Activated CD8-positive, alpha-beta memory T cell treated with anti-CD3 and anti-CD28 coated beads for 24 hours (primary cell): ENCODE measurements around the gene GPAT2.
"Not testable (repeated sequence)": the region's sequence is repeated elsewhere in the genome, so short reads cannot be mapped to it uniquely, and the experiment has no call there.

Experiments
- DNase-seq: peaks from one replicate; pipeline ENCODE4 v3.0.0-alpha.2; 2020

The GPAT2 gene, protein sequence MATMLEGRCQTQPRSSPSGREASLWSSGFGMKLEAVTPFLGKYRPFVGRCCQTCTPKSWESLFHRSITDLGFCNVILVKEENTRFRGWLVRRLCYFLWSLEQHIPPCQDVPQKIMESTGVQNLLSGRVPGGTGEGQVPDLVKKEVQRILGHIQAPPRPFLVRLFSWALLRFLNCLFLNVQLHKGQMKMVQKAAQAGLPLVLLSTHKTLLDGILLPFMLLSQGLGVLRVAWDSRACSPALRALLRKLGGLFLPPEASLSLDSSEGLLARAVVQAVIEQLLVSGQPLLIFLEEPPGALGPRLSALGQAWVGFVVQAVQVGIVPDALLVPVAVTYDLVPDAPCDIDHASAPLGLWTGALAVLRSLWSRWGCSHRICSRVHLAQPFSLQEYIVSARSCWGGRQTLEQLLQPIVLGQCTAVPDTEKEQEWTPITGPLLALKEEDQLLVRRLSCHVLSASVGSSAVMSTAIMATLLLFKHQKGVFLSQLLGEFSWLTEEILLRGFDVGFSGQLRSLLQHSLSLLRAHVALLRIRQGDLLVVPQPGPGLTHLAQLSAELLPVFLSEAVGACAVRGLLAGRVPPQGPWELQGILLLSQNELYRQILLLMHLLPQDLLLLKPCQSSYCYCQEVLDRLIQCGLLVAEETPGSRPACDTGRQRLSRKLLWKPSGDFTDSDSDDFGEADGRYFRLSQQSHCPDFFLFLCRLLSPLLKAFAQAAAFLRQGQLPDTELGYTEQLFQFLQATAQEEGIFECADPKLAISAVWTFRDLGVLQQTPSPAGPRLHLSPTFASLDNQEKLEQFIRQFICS

DNA sequence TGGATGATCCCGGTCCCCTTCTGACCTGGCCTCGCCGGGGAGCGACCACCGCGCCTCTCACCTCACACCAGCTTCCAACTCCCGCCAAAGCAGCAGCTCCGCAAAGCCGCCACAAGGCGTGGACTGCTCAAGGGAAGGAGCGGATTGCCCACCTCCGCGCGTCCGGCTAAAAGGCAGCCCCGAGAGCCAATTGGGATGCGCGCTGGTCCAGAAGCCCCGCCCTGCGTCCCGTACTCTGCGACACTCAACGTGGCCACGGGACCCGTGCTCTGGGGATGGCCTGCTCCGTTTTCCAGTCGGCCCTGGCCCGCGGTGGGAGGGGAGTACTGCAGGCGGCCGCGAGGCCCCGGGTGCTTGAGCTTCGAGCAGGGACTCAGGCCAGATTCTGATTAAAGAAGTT is at the start of gene GPAT2:
GPAT2 (minus strand) TSS at position 125 of the 400 bp plus-strand sequence. CDS start 2,557 bp downstream, outside the sequence.
- DNase-seq: not testable (repeated sequence)

DNA sequence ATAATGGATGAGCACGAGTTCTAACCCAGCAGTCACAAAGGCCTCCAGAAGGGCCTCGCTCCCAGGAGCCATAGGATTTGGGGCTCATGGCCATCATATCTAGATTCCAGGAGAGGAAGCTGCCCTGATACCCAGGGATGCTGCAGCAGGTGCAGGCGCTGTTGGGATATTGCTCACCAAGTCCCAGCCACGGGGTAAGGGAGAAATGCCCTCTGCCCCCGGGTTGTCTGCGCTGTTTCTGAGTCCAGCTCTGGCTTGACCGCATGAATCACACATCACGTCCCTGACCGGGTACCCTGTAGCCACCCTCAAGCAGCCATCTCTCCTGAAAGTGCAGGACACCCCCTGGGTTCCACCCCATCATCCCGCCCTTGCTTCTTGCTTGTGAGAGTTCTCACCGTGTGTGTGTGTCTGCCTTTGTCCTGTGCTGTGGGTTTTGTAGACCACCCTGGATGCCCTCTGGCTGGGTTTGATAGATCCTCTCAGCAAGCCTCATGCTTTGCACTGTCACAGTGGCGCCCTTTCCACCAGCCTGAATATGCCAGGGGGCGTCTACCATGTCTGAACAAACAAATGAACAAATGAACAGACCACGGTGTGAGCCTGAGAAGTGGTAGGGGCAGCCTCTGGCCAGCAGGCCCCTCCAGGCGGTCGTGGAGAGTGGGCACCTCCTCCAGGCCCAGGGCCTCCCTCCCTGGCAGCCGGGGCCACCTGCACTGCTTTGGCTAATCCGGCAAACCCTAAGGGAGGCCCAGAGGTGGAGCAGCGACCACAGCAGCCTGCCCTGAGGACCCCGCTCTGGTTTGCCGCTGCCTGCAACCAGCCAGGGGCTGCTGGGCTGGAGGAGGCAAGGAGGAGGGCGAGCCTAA is 49.5 kb upstream of the GPAT2 start:
- peak; percentile 24 for DNase-seq

DNA sequence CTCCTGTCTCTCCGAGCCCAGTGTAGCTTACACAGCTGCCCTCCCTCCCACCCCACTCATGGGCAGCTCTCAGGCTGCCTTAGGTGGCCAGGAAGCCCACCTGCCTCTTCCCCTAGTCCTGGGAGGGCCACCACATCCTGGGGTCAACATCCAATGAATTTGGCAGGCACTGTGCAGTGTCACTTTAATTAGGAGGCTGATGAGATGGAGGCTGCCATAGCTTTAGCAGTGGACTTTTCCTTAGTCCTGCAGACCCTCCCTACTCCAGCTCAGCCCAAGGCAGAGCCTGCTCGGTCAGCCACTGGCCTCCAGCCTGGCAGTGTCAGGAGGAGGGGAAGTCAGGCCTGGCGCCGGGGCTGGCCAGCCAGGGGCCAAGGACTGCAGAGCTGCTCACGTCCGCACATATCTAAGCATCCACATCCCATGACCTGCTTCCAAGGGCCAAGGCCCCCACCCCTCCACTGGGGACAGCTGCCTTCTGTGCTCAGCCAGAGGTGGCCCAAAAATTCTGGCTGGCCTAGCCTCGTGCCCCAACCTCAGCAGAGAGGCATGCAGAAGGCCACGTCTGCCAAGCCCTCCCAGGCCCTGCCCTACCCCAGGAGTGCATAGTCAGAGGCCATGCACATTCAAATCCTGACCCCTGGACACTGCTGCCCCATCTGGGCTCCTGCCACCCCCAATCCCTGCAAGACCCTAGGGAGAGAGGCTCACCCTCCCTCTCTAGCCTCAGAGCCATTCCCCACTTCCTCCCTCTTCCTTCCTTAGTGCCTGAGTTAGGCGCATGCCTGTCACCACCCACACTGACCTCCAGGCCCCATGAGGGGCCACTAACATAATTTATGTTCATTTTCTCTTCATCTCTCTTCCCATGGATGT is 48.6 kb upstream of the GPAT2 start:
- peak; percentile 43 for DNase-seq

DNA sequence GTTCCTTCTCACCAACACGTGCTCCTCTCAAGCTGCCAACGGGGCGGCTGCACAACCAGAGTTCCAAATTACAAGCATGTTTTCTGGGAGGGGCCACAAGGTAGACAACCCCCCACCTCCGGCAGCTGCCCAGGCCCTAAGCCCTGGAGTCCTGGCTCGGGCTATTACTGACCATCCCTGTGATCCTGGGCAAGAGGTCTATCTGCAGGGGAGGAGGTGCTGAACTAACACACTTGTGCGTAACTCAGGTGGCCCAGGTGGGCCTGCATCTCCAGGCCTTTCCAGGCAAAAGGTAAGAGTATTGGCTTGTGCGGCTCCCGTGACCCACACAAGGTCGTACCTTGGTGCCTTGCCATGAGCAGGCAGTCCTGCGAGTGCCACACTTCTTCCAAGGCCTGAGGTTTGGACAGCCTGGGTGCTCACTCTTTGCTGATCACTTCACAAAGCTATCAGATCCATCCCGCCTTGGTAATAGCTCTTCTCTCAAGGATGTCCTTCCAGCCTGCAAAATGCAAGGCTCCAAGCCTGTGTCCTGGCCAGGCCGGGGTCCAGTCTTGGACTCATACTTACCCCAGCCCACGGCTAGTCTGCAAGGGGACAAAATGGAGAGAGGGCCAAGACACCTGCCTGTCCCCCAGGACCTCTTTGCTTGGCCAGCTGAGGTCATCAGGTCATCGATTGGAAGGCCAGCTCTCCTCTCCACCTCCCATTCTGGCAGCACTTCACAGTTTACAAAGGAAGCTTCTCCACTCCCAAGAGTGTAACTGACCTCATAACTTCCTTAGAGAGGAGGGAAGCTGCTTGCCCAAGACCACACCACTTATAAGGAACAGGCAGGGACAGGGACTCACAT is 47.7 kb upstream of the GPAT2 start:
- peak; percentile 42 for DNase-seq

DNA sequence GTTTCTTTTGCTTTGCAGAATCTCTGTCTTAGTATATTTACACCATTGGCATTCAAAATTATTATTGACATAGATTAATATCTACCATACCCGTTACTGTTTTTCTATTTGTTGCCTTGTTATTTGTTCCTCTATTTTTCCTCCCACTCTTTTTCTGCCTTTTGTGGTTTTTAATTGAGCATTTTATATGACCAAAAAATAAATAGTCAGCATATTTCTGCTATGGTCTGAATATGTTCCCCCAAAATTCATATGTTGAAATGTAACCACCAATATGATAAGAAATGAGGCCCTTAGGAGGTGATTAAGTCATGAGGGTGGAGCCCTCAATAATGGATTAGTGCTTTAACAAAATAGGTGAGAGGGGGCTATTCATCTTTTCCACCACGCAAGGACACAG is 46.3 kb upstream of the GPAT2 start:
- no peak for DNase-seq

DNA sequence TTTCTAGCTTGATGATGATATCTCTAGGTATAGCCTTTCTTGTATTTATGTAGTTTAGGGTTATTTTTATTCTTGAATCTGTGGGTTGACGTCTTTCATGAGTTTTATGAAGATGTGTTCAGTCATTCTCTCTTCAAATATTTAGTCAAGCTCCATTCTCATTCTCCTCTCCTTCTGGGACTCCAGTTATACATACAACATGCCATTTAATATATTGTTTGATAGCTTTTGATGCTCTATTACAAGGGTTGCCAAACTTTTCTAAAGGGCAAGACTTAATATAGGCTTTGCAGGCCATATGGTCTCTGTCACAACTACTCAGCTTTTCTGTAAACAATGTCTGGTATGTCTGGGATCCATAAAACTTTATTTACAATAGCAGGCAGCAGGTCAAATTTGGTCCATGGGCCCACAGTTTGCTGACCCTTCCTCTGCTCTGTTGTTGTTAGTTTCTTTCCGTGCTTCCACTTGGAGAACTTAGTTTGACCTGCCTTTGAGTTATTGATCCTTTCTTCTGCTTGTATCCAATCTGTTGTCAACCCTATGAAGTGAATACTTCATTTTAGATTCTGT is 40.6 kb upstream of the GPAT2 start:
- DNase-seq: no peak

DNA sequence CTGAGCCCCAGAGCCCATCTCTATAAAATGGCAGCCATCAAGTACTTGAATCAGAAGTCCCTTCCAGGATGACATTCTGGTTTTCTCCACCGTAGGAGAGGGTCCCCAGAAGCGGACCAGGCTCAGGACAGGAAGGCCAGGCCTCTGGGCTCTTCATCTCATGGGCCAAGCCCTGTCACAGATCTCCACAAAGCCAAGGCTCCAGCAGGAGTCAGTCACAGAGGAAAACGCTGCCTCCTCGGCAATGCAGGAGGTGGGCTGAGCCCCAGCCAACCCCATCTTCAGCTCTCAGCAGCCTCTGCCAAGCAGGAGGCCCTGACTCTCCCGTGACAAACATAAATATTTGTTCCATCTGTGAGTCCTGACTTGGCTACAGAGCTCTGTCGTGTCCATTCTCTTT is 39.4 kb upstream of the GPAT2 start:
- peak; percentile 30 for DNase-seq

DNA sequence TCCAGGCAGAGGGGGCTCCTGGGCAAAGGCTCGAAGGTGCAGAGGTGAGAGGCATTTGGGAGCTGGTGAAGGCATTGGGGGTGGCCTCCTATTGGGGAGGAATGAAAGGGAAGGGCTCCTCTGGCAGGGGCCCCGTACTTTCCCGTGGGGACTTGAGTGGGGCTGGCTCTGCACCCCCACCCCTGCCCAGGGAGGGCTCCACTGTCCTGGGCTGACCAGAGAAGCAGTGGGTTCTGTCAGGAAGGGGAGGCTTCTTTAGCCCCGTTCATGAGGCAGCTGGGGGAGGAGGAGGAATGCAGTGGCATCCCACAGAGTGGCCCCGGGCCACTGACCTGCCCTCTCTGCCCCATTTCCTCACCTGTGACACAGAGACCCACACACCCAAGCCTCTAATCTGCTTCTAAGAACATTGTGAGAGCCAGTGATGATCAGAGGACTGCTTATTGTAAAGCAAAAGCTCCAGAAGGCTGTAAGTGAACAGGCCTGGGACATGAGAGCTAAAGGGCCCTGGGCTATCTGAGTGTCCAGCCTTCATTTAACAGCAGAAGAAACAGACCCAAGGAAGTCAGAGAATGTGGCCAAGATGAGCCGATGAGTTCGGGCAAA is 38.6 kb upstream of the GPAT2 start:
- no peak for DNase-seq

DNA sequence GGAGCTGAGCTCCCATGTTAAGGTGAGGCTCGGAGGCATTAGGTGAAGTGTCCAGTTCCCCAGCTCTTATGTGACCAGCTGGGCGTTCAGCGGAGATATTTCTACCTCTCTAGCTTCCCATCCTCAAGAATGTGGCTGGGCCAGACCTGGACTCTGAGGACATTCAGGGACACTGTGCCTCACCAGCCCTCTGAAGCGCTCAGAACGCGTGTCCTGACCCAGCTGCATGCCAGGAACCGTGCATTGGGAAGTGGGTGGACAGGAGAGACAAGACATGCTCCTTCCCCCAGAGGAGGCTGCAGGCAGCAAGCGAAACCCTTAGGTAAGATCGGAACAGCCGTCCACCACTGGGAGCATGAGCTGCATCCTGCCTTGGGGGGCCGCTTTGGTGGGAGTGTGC is 38.0 kb upstream of the GPAT2 start:
- no peak for DNase-seq

DNA sequence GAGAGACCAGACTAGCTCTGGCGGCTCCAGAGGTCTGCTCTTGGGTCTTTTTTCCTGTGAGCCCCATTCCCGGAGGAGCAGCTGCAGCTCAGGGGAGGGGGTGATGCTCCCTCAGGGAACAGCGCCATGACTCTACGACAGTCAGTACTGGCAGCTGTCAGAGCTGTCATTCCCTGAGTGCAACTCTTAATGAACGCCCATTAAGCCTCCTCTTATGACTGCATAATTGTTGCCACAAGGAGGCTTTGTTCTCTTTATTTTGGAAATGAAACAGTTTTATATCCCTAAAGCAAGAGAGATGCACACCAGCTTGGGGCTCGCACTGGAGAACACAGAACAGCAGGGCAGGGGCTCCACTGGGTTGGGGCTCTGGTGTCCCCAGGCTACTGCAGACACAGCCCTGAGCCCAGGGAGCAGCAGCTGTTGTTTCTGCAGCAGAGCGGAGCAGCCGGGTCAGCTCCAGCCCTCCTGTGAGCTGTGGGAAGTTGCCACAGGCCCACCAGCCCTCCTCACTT is 37.3 kb upstream of the GPAT2 start:
- DNase-seq: not testable (repeated sequence)

DNA sequence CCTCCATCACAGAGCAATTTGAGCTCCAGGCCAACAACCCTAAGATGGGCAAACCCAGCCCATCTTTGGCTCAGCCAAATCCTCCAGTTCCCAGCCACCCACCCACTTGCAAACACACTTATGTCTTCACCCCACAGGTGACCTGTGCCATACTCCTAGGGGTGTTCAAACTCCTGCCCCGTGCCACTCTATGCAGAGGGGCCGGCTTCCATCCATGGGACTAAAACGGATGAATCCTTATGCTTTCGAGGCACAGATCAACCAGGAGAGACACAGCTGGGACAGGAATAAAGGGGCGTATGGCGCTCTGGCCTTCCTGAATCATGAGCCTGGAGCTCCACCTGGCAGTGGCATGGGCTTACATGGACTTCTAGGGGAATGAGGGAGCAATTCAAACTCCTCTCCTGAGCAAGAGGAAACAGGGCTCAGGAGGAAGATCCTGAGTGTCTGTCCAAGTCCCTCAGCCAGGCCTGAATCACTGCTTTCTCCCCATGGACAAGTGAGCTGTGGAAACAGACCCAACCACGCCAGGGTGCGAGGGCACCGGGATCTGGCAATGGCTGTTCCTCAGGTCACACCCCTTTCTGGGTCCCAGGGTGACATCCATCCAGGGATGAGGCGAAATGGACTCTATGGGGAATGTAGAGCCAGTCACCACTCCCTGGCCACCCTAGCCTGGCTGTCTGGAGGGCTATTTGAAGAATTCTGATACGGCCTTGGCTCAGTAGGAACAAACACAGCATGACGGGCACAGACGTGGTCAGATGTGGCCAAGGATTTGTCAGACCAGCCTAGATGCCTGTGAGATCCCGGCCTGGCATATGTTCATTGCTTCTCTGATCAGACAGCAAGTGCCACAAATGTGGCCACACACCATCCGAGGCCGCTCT is 36.6 kb upstream of the GPAT2 start:
- not testable (repeated sequence) for DNase-seq

DNA sequence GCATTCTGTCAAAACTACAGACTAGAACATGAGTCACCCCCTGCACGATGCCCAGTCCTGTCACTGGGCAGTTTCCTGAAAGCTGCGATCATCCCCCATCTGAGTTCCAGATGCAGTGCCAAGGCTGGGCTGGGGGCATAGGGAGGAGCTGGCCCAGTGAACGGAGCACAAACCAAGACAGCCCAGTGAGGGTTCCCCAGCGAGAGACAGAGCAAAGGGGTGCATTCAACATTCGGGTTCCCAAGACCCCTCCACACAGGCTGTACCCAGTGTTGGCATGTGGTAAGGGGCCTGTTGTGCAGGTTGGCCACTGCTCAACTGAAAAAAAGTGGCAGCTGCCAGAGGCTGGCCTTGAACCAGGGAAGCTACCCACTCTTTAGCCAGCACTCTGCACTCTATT is 35.6 kb upstream of the GPAT2 start:
- DNase-seq: not testable (repeated sequence)

DNA sequence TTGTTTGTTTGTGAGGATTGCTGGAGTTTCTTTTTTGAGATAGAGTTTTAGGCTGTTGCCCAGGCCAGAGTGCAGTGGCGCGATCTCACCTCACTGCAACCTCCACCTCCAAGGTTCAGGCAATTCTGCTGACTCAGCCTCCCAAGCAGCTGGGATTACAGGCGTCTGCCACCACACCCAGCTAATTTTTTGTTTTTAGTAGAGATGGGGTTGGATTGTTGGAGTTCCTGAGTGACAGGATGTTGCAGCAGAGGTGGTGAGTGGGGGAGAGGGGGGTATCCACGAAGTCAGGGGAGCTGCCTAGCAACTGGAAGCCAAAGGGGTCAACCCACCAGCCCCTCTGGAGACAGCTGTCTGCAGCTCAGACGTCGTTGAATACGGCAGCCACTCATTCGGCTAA is 35.2 kb upstream of the GPAT2 start:
- DNase-seq: not testable (repeated sequence)

DNA sequence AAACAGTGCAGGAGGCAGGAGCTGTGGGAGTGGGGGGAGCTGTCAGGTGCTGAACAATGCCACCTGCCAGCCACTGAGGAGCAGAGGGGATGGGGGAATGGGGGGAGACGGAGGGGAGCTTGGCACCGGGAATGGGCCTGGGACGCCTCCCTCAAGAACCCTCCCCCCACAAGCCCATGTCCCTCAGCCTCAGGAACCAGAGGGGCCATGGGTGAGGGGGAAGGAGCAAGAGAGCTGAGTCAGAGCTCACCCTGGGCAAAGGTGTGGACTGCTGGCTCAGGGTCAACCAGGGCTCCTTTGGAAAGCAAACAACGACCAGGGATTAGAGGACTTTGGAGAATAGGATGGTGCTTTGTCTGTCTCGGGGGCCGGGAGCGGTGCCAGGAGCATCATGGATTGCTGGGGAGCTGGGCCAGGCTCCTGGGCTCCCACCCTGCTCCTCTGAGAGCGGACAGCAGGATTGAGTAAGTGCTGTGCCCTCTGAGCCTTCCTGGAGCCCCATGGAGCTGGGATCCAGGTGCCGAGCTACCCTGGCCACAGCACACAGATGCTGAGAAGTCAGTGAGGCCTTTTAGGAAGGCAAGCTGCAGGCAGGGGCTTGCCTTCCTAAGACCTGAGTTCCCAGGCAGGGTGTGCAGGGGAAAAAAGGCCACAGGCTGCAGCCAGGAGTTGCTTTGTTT is 33.3 kb upstream of the GPAT2 start:
- not testable (repeated sequence) for DNase-seq

DNA sequence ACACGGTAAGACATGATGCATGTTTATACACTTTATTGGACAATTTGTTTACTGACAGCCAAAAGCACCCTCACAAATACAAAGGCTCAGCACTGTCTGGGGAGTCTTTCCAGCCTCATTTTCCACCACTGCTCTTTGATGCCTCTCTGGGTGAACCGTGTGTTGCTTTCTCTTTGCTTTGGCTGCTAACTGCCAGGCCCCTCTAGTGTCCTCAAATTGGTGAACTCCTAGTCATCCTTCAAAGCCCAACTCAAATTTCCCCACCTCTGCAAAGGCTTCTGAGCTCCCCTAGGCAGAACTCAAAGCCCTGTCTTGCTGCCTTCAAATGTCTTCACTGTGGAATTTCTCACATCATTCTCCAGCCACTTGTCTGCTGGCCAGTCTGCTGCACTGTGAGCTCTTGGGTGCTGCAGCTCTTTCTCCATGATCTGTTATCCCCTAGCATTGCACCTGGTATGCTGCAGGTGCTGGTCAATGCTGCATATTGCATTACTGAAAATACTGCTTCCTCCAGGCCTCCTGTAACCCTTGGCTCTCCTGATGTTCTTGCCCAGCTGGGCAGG is 32.5 kb upstream of the GPAT2 start:
- DNase-seq: not testable (repeated sequence)

DNA sequence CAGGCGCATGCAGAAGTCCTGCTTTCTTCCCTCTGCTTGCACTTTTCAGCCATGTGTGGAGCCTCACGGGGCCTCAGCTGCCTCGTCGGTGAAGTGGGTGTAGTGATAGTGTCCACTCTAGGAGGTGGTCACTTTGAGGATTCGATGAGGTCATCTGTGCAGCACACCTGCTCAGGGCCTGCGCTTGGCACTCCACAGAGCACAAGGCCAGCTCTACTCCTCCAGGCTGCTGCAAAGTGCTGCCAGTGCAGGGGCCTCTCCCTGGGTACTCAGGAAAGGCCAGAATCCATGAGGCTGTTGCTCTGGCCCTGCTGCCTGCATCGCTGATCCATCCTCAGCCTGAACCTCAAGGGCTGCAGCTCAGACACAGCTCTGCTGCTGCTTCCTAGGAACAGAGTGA is 31.8 kb upstream of the GPAT2 start:
- not testable (repeated sequence) for DNase-seq

DNA sequence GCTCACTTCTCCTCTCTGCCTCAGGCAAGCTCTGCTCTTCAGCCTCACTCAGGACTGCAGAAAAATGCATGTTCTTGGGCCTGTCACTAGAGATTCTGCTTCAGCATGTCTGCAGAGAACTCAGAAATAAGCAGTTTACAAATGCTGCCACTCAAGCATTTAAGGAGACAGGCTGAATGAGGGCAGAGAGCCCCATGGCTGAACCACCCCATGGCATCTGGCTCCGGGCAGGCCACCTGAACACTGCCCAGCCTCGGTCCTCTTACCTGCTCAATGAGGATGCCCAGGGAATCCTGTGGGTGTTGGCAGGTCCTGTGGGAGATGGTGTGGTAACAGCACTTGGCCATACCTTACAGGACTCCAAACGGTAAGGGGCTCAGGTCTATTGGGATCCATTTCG is 31.2 kb upstream of the GPAT2 start:
- not testable (repeated sequence) for DNase-seq

DNA sequence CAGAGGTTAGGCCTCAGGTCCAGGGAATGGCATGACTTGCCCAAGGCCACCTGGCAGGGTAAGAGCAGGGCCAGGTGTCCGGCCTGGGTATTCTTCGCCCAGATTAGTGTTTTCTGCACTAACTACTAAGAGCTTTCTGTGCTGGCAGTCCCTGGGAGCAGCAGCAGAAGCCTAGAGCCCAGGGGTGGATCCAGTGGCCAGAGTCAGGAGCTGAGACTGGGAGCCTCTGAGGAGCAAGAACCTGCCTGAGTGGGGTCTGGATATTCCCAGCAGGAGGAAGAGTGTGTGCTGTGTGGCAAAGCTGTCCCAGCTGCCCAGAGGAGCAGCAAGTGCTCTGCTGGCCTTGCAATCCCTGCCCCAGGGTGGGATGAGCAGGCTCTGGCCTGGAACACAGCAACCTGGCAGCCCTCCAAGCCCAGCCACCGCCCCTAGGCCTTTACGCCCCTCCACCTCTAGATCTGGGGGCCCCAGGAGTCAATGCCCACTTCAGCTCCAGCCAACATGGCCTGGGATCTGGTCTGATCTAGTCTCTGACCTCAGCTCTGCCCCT is 30.7 kb upstream of the GPAT2 start:
- peak; percentile 44 for DNase-seq
